ENCODE results near the gene SOD2. TPM values are rescaled to one million over a fixed set of nuclear protein-coding genes. Genes with fewer than 3 reads are reported as not detected.

SOD2 gene
- total RNA-seq, 2 donors from 2014 or later = 64.3 to 88.8 TPM

DNA sequence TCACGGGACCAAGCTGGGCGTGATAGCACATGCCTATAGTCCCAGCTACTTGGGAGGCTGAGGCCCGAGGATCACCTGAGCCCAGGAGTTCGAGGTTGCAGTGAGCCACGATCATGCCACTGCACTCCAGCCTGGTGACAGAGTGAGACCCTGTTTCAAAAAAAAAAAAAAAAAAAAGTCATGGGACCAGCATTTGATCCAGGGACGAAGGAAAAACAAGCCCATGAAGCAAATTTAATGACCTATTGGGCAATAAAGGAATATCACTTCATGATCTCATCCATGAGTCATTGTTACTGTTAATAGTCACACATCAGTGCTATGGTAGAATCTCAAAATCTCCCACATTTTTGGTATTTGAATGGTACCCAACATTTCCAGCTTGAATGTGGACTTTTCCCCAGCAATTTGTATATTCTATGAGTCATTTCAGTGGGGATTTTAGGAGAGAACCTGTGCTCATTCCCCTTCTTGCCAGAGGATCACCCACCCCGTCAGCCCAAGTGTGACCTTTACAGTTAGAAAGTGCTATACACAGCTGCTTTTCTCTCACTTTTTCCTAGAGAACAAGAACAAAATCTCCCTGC, 8.5 kb upstream of the SOD2 start:
- Mint-ChIP-seq H3K4me3 (no peak overlapping the region), H3K4me1 (no peaks in the 10 kb centered on the region), H3K27me3 (ENCODE audit: insufficient read depth) (peaks cover 4% of the 10 kb centered on the region), H3K9me3 (peaks cover 21% of the 10 kb centered on the region), H3K36me3 (ENCODE audit: low read depth) (peaks cover 5% of the 10 kb centered on the region), H3K27ac (no peak overlapping the region)
- TF ChIP-seq, protein P1, sequence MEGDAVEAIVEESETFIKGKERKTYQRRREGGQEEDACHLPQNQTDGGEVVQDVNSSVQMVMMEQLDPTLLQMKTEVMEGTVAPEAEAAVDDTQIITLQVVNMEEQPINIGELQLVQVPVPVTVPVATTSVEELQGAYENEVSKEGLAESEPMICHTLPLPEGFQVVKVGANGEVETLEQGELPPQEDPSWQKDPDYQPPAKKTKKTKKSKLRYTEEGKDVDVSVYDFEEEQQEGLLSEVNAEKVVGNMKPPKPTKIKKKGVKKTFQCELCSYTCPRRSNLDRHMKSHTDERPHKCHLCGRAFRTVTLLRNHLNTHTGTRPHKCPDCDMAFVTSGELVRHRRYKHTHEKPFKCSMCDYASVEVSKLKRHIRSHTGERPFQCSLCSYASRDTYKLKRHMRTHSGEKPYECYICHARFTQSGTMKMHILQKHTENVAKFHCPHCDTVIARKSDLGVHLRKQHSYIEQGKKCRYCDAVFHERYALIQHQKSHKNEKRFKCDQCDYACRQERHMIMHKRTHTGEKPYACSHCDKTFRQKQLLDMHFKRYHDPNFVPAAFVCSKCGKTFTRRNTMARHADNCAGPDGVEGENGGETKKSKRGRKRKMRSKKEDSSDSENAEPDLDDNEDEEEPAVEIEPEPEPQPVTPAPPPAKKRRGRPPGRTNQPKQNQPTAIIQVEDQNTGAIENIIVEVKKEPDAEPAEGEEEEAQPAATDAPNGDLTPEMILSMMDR (conservative IDR thresholded peaks at IDR 0.05) = no peak
- no peak for DNase-seq
- Histone ChIP-seq H3K4me1 (ENCODE audit: control insufficient read depth, insufficient read depth, low read length) (no peaks in the 10 kb centered on the region), H3K27me3 (ENCODE audit: control insufficient read depth, insufficient read depth, low read length, poor library complexity, severe bottlenecking) (no peaks in the 10 kb centered on the region), H3K9me3 (ENCODE audit: control insufficient read depth, low read length) (peaks cover 12% of the 10 kb centered on the region), H3K9ac (ENCODE audit: extremely low read depth, low read length, poor library complexity, severe bottlenecking) (no peak overlapping the region), H3K27ac (ENCODE audit: low read depth, low read length) (no peak overlapping the region), H3K4me3 (ENCODE audit: low read length) (no peak overlapping the region), H3K36me3 (ENCODE audit: control insufficient read depth, insufficient read depth, low read length) (no peaks in the 10 kb centered on the region)
- 78 to 93% methylated on average over 6 to 7 of the region's 7 CpGs for WGBS, 2 experiments (ENCODE audit: insufficient coverage in 1 of 2, insufficient read length in 1 of 2)

DNA sequence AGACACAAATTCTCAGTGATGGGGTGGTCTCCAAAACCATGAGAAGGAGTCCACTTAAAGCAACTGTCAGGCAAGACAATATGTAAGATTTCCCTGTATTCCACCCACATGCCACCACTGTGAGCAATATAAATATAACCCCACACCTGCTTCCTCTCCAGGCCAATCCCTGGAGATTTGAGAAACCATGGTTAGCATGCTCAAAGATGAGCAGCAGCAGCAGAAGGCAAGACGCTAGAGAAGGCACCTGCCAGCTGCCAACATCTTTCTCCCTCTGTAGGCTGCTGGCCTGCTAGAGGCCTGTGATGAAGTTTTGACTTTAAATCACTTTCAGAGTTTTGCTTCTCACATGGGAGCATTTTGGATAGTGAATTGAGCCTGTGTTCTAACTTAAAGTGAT, 7.9 kb upstream of the SOD2 start:
- TF ChIP-seq, protein P1 (conservative IDR thresholded peaks at IDR 0.05) = no peak
- no peak overlapping the region for H3K4me3 ChIP-seq (ENCODE audit: low read length)
- H3K9me3 ChIP-seq (ENCODE audit: control insufficient read depth, low read length) = peaks cover 12% of the 10 kb centered on the region
- peaks cover 5% of the 10 kb centered on the region for H3K36me3 Mint-ChIP-seq (ENCODE audit: low read depth)
- no peak overlapping the region for H3K9ac ChIP-seq (ENCODE audit: extremely low read depth, low read length, poor library complexity, severe bottlenecking)
- peaks cover 20% of the 10 kb centered on the region for H3K9me3 Mint-ChIP-seq
- peaks cover 5% of the 10 kb centered on the region for H3K27me3 Mint-ChIP-seq (ENCODE audit: insufficient read depth)
- no peak for DNase-seq
- no peak overlapping the region for H3K4me3 Mint-ChIP-seq
- no peaks in the 10 kb centered on the region for H3K27me3 ChIP-seq (ENCODE audit: control insufficient read depth, insufficient read depth, low read length, poor library complexity, severe bottlenecking)
- no peak overlapping the region for H3K27ac Mint-ChIP-seq
- H3K36me3 ChIP-seq (ENCODE audit: control insufficient read depth, insufficient read depth, low read length) = no peaks in the 10 kb centered on the region
- H3K4me1 Mint-ChIP-seq = no peaks in the 10 kb centered on the region
- no peaks in the 10 kb centered on the region for H3K4me1 ChIP-seq (ENCODE audit: control insufficient read depth, insufficient read depth, low read length)
- no peak overlapping the region for H3K27ac ChIP-seq (ENCODE audit: low read depth, low read length)
- 88 to 100% methylated on average over 1 of the region's 1 CpG for WGBS, 2 experiments (ENCODE audit: insufficient coverage in 1 of 2, insufficient read length in 1 of 2)

DNA sequence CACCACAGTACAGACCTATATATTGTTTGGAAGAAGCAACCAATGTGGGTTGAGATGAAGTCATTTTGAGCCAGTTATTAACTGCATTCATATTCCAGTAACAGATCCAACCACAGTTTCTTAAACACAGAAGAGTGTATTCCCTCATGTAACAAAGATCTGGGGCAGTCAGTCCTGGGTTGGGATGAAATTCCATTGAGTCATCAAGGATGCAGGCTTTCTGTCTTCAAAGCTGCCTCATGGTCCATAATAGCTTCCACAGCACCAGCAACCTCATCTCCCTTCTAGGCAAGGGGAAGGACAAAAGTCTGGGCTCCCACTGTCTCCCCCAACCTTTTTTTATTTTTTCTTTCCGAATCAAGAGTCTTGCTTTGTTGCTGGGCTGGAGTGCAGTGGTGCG, 2.9 kb upstream of the SOD2 start:
- Mint-ChIP-seq H3K9me3 (no peaks in the 10 kb centered on the region), H3K4me3 (no peak overlapping the region), H3K36me3 (ENCODE audit: low read depth) (peaks cover 3% of the 10 kb centered on the region), H3K27me3 (ENCODE audit: insufficient read depth) (peaks cover 5% of the 10 kb centered on the region), H3K4me1 (peaks cover 21% of the 10 kb centered on the region), H3K27ac (no peak overlapping the region)
- no peak overlapping the region for H3K9ac ChIP-seq (ENCODE audit: extremely low read depth, low read length, poor library complexity, severe bottlenecking)
- DNase-seq = no peak
- H3K27ac ChIP-seq (ENCODE audit: low read depth, low read length) = no peak overlapping the region
- H3K4me3 ChIP-seq (ENCODE audit: low read length) = no peak overlapping the region
- H3K27me3 ChIP-seq (ENCODE audit: control insufficient read depth, insufficient read depth, low read length, poor library complexity, severe bottlenecking) = no peaks in the 10 kb centered on the region
- peaks cover 4% of the 10 kb centered on the region for H3K4me1 ChIP-seq (ENCODE audit: control insufficient read depth, insufficient read depth, low read length)
- TF ChIP-seq, protein P1 (conservative IDR thresholded peaks at IDR 0.05) = no peak
- no peaks in the 10 kb centered on the region for H3K36me3 ChIP-seq (ENCODE audit: control insufficient read depth, insufficient read depth, low read length)
- WGBS, 2 experiments (ENCODE audit: insufficient coverage in 1 of 2, insufficient read length in 1 of 2) = 91 to 100% methylated on average over 2 of the region's 2 CpGs
- H3K9me3 ChIP-seq (ENCODE audit: control insufficient read depth, low read length) = no peaks in the 10 kb centered on the region
